Measurements from ENCODE around the gene TBC1D14. TPM values are rescaled to one million over a fixed set of nuclear protein-coding genes. Genes with fewer than 3 reads are reported as not detected.

The TBC1D14 gene
- total RNA-seq, 1 experiment from 2014 or later = 50.2 TPM

DNA sequence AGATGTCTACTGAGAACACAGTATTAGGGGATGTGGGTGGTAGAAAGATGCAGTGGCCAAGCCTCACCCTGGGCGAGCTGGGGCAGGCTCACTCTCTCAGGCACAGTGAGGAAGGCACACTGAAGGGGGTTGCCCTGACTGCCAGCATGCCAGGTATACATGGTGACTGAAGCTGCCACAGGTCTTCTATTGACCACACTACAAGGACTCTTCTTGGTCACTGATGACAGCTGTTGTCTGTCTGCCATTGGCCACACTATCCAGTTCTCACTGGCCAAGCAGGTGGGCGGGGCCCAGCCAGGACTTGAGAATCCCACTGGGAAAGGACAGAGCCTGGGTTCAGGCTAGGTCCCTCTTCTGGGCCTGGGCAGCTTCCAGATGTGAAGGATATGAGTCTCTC is 39.7 kb upstream of the TBC1D14 start:
- no peaks in the 10 kb centered on the region for H3K9me3 ChIP-seq (ENCODE audit: control insufficient read depth, low read depth, low read length)
- no peak for DNase-seq
- no peak overlapping the region for H2AK5ac ChIP-seq (ENCODE audit: insufficient read length, low read length)
- no peak overlapping the region for H4K91ac ChIP-seq (ENCODE audit: insufficient read length, low read depth, low read length)
- H3K14ac ChIP-seq (ENCODE audit: insufficient read depth, low read length) = no peak overlapping the region
- no peak overlapping the region for H3K27ac ChIP-seq (ENCODE audit: insufficient read length, low read depth, low read length)
- Mint-ChIP-seq H3K9me3 (no peaks in the 10 kb centered on the region), H3K4me1 (peaks cover 0 to 4% of the 10 kb centered on the region in 2 experiments; a peak in 1 of 4 replicates), H3K27me3 (ENCODE audit: low read depth) (no peaks in the 10 kb centered on the region), H3K4me3 (no peak overlapping the region), H3K36me3 (ENCODE audit: insufficient read depth in 1 of 3, low read depth in 3 of 3) (peaks cover 10 to 49% (median 46%) of the 10 kb centered on the region in 3 experiments; a peak in 5 of 7 replicates), H3K27ac (no peak overlapping the region)
- no peak overlapping the region for H2BK120ac ChIP-seq (ENCODE audit: low read depth, low read length, poor library complexity, severe bottlenecking)
- no peaks in the 10 kb centered on the region for H3K4me1 ChIP-seq (ENCODE audit: insufficient read depth, low read length)
- H3K27me3 ChIP-seq (ENCODE audit: insufficient read depth, low read length) = no peaks in the 10 kb centered on the region
- no peak overlapping the region for H3K4ac ChIP-seq (ENCODE audit: low read depth, low read length)
- no peak overlapping the region for H2BK5ac ChIP-seq (ENCODE audit: insufficient read length, low read length)
- H4K20me1 ChIP-seq (ENCODE audit: control insufficient read depth, insufficient read depth, insufficient read length) = no peaks in the 10 kb centered on the region
- no peak overlapping the region for H3T11ph ChIP-seq (ENCODE audit: low read length)
- no peak overlapping the region for H4K5ac ChIP-seq (ENCODE audit: insufficient read length, low read depth, low read length)
- H2BK20ac ChIP-seq (ENCODE audit: low read depth, low read length, poor library complexity, severe bottlenecking) = no peak overlapping the region
- WGBS (ENCODE audit: extremely low coverage, insufficient read length, low lambda C conversion rate) = no CpG with 5 or more reads among the region's 2 CpGs
- H3K79me2 ChIP-seq (ENCODE audit: insufficient read depth, low read length) = no peaks in the 10 kb centered on the region
- no peak overlapping the region for H3K4me2 ChIP-seq (ENCODE audit: insufficient read depth, insufficient read length, low read length)
- no peak overlapping the region for H2BK12ac ChIP-seq (ENCODE audit: insufficient read length, low read depth, low read length)
- TF ChIP-seq, protein P1, sequence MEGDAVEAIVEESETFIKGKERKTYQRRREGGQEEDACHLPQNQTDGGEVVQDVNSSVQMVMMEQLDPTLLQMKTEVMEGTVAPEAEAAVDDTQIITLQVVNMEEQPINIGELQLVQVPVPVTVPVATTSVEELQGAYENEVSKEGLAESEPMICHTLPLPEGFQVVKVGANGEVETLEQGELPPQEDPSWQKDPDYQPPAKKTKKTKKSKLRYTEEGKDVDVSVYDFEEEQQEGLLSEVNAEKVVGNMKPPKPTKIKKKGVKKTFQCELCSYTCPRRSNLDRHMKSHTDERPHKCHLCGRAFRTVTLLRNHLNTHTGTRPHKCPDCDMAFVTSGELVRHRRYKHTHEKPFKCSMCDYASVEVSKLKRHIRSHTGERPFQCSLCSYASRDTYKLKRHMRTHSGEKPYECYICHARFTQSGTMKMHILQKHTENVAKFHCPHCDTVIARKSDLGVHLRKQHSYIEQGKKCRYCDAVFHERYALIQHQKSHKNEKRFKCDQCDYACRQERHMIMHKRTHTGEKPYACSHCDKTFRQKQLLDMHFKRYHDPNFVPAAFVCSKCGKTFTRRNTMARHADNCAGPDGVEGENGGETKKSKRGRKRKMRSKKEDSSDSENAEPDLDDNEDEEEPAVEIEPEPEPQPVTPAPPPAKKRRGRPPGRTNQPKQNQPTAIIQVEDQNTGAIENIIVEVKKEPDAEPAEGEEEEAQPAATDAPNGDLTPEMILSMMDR (conservative IDR thresholded peaks at IDR 0.05) = no peak
- H3K9ac ChIP-seq (ENCODE audit: extremely low read depth, insufficient read length, low read length) = no peak overlapping the region
- H3K23ac ChIP-seq (ENCODE audit: insufficient read length, low read depth, low read length) = no peak overlapping the region
- no peak overlapping the region for H2BK15ac ChIP-seq (ENCODE audit: low read depth, low read length)
- H2AFZ ChIP-seq (ENCODE audit: low read length) = no peak overlapping the region
- H3K18ac ChIP-seq (ENCODE audit: insufficient read length, low read depth, low read length) = no peak overlapping the region
- H4K8ac ChIP-seq (replicated peaks; ENCODE audit: insufficient read length, low read depth, low read length) = no peak overlapping the region
- H3K79me1 ChIP-seq (ENCODE audit: insufficient read depth, low read depth, low read length, poor library complexity, severe bottlenecking) = no peaks in the 10 kb centered on the region
- H3K23me2 ChIP-seq (ENCODE audit: insufficient read length, low read depth, low read length, poor library complexity, severe bottlenecking) = no peaks in the 10 kb centered on the region
- H3K56ac ChIP-seq (ENCODE audit: insufficient read length, low read depth, low read length) = no peak overlapping the region
